ENCODE results near the gene DUSP15.

Gene DUSP15

GRCh38 chr20:31859998-31860380 is 10.3 kb downstream of the DUSP15 start:
- no peak for DNase-seq

DNA sequence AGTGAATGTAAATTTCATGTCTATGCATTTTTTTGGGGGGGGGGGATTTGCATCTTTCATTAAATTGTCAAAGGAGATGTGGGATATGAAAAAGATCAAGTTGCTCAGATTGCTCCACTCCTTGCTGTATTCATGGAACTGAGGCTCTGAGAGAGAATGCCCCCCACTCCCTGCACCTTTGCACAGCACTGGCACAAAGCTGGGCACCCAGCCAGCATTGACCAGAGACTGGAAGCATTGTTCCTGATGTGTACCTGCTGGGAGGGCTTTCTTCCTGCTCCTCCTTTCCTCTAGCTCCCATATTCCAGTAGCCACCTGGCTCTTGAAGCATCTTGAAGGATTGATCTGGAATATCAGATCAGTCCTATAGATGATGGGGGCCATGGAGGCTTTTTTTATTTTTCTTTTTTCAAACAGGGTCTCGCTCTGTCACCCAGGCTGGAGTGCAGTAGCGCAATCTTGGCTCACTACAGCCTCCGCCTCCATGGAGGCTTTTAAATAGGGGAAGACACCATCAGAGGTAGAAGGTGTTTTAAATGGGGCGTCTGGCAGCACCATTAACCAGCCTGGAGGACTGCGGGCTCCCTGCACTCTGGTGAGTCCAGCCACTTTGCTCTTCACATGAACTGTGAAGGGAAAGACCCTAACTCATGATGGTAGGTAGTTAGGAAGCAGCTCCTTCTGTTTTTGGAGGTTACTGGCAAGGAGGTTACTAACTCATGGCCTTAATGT is 10.9 kb downstream of the DUSP15 start:
- no peak for DNase-seq

DNA sequence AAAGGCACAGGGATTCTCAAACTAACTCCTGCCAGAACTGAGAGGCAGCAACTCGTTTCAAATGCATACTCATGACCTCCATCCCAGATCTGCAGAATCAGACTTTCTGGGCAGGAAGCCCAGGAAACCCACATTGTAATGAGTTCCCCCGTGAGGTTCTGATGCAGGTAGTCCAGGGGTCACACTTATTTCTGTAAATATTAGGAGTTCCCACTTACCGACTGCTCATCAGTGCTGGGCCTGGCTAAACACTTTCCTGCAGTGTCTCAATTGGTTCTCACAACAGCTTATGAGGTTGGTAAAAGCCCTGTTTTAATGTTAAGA is 11.6 kb downstream of the DUSP15 start:
- DNase-seq: no peak

GRCh38 chr20:31857861-31858759 is 12.2 kb downstream of the DUSP15 start:
- DNase-seq: no peak

DNA sequence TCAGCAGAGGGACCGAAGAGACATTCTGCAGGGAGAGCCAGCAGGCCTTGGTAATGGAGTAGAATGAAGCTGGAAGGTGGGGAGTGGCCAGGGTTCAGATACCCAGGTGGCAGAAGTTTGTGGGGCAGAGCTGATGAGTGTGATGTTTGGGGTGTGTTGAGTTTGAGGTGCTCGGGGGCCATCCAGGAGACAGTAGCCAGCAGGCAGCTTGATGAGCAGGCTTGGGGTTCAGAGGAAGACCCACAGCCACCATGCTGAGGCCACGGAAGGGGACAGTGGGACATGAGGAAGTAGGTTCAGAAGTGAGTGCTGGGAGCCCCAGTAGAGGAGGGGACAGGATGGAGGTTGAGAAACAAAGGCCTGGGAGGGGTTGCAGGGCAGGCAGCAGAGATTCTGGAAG is 13.8 kb downstream of the DUSP15 start:
- no peak for DNase-seq

DNA sequence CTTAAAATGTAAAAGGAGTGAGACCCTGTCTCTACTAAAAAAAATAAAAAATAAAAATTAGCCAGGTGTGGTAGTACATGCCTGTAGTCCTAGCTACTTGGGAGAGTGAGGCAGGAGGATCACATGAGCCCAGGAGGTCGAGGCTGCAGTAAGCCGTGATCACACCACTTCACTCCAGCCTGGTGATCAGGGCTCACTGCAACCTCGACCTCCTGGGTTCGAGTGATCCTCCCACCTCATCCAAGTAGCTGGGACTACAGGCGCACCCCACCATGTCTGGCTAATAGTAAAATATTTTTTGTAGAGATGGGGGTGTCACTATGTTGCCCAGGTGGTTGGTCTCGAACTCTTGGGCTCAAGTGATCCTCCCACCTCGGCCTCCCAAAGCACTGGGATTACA is 16.8 kb downstream of the DUSP15 start:
- DNase-seq: no peak

DNA sequence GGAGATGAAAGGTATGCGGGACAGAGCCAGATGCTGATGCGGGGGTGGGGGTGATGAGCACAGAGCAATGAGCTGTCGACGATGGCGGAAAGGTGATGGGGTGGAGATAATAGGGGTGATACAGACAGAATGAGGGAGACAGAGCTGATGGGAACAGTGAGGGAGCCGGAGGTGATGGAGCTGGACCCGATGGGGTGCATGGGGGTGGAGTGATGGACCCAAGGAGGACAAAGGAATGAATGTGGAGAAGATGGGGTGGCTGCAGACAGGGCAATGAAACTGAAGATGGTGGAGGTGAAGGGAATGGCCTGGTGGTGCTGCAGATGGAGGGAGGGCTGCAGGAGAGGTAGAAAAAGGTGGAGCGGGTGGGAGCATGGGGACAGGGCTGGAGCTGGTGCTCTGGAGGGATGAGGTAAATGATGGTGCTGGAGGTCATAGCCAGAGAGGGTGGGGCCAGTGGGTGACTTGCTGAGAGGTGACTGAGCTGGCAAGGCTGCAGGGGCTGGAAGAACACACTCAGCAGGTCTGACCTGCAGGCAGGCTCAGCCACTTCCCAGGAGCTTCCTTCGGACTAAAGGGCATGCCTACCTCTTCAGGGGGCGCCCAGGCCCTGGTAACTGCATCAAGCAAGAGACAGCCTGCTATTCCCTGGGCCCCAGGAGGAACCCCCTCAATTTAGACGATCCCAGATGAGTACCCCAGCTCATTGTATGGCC is 18.9 kb downstream of the DUSP15 start:
- no peak for DNase-seq

DNA sequence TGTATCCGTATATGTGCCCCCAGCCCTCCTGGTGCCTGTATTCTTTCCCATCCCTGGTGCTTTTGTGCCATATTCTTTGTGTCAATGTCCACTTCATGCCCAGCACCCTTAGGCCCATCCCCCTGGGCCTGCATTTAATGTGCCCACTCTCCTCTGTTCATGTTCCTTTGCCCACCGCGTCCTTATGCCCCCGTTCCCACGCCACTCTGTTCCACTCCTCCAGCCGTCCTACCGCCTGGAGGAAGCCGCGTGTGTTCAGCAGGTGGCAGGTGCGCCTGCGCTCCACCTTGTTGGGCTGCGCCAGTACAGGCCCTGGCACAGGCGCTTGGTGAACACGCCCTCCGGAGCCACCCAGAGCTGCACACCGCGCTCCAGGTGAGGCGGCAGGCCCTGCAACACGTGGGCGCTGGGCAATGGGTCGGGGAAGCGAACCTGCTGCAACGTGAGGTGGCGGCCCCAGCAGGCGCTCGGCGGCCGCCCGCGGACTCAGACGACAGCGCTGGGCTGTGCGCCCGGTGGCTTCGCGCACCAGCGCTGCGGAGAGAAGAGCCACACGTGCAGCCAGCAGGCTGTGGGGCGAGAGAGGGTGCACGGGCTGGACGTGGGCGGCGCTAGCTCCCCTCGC is 20.9 kb downstream of the DUSP15 start:
- DNase-seq: no peak

DNA sequence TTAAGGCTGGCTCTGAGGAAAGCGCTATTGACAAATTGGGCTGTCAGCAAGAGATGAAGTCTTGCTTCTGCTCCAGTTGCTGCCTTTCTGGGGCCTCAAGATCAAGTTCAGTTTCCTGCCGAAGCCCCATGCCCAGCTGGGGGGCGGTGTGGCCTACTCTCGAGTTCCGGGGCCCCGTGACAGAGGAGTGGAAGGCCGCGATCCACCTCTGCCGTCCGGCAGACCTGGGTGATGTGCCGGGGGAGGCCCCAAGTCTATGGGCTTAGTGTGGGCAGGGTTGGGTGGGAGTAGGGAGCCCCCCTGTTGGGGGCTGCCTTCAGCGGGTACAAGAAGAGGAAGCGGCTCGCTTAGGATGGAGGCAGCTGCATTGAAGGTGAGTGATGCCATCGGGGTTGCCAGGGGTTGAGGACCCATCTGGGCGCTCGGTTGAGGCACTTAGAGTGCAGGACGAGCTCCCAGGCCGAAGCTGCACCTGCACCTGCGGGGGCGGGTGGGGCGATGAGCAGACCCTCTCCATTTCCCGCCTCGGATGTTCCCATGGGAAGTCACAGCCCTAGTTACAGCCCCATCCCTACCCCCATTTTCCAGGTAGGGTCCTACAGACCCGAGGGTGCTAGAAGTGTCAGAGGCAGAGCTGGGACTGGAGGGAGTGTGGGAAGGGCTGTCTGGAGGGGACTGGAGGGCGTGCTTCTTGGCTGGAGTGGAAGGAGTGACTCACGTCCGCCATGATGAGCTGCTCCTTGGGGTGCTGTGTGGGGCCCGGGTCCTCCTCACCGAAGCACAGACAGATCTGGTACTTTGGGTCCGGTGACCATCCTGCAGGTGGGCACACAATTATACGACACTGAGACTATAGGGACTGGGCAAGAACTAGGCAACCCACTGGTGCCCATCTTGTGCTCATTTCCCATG is 22.0 kb downstream of the DUSP15 start:
- no peak for DNase-seq

DNA sequence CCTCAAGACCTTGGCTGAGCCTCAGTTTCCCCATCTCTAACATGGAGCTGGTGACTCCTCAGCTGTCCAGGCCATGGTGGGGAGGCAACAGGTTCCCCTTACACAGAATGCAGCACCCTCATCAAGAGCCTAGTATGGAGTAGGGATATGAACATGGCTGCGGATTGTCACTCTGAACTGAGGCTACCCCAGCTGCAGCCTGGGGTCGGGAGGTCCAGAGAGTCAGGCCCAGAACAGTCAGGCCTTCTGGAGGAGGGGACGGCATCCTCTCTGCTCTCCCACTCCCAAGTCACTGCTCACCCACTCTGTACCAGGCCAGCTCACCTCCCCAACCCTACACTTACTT is 23.6 kb downstream of the DUSP15 start:
- DNase-seq: no peak

DNA sequence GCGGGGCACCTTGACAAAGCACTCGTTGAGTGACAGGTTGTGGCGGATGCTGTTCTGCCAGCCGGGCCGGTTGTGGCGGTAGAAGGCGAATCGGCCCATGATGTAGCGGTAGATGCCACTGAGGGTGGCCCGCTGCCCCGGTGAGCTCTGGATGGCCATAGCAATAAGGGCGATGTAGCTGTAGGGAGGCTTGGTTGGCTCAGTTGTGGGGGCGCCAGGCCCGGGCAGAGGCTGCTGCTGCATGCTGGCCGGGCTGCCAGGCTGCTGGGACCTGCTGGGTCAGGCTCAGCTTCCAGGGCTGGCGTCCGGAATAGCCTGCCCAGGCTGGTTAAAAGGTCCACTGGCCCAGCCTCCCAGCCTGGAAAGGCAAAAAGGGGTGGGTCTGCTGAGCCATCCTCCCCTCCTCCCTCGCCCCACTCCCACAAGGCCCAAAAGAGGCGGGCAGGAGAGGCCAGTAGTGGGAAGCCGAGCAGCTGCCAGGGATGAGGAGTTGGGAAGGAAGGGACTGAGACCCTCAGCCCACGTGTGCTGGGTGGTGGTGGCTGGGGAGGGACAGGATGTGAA is 24.9 kb downstream of the DUSP15 start, which contains the start of gene FOXS1:
Gene FOXS1 (minus strand): TSS at position 305 of the 564 bp plus-strand sequence. CDS start 62 bp downstream, at position 243.
- DNase-seq: no peak

- DNase-seq: no peak
These were observed 25.5 kb downstream of the DUSP15 start for GRCh38 chr20:31844737-31845299.

DNA sequence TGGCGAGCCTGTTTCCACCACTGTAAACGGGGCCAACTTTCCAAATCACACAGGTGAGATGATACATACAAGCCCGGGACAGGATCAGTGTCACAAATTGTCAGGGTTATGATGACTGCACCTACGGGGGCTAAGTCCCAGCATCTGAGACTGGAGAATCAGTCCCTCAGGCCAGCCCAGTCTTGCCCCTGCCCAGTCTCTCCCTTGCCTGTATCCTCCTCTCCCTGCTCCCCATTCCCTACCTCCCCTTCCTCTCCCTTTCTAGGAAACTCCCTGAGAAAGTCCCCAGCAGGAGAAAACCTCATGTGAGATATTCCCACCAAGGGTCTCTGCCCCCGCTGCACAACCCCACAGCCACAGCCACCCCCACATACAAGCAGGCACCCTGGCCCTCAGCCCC is 26.4 kb downstream of the DUSP15 start:
- DNase-seq: no peak

GRCh38 chr20:31843288-31843687 is 27.0 kb downstream of the DUSP15 start:
- no peak for DNase-seq

DNA sequence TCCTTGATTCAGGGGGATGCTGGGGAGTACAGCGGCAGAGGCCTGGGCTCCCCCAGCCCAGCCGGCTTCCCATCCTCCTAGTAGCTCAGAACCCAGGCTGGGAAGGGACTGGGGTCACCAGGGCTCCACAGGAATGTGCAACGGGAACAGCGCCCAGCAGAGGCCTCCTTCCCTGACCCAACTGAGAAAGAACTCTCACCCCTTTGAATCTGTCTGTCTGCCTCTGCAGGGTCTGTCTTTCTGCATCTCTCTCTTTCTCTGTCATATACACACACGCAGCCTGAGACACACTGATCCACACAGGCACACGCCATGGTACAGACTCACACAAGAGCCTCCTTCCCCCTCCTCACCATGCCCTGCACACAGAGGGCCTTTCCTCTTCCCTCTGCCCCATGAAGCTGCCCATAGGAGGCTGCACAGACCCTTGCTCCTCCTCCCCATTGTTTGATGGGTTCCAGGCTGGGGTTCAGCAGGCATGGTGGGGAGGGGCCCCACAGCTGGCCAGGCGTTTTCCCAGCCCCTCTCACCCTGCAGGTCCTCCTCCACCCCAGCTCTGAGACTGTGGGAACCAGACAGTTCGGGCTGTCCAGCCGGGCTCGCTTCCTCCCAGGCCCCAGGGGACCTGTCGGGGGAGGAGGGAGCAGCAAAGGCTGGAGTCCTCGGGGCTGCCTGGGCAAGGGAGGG is 27.7 kb downstream of the DUSP15 start:
- no peak for DNase-seq

DNA sequence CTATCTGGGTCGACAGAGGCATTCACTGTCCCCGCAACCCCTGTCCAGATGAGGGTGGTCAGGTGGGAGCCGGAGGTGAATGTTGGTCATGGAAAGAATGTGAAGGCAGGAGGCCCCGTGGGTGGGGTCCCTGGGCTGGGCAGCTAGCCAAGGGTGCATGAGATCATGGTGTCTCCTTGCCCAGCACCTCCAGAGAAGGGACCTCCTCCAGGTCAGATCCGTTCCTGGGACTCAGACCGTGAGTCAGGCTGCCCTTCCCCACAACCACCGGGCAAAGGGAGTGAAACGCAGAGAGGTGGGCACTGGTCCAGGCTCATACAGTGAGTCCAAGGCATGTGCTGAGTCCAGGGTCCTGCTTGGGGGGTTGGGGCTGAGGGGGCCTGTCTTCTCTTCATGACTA is 28.4 kb downstream of the DUSP15 start:
- no peak for DNase-seq

- DNase-seq: no peak
These were observed 29.2 kb downstream of the DUSP15 start for GRCh38 chr20:31840906-31841816.

DNA sequence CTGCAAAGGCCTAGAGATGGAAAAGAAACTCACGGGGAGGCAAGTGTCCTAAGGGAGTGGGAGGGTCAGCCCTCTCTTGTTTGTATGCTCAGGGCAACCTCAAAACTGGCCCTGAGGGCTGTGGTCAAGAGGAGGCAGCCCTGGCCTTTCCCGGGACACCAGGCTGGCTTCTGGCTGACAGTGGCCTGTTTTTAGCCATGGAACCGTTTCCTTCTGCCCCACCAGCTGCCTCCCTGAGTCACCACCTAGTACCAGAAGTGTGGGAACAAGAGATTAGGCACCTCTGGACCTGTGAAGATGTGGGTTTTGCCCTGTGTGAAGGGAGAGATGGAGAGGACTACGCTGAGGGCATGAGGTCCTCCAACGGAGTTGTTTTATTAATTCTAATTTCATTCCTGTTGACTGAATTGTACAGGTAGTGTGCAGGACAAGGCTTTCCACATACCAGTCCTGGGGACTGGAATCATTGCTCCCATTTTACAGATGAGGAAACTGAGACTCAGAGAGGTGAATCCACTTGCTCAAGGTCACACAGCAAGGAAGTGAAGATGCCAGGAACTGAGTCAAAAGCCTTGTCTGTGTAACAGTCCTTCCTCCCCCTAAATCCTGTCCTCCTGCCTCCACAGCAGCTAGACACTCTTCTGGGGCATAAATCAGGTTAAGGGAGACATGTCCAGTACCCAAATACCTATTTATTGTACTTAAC is 30.4 kb downstream of the DUSP15 start:
- DNase-seq: no peak
